Muscle of leg (tissue), 11 donors: Measurements from ENCODE around the gene ANP32A. TPM values are rescaled to one million over a fixed set of nuclear protein-coding genes. Genes with fewer than 3 reads are reported as not detected.

ENCODE experiments used
- DNase-seq: peaks from one replicate; pipeline ENCODE4 v3.0.0; 2013
- H3K27ac ChIP-seq: one replicate; pipeline ENCODE4 v1.5.1; 2013; ENCODE audit warnings: mild to moderate bottlenecking, low read length, control low read depth
- H3K27me3 ChIP-seq: one replicate; pipeline ENCODE4 v1.6.1; 2013; ENCODE audit warnings: low read length; ENCODE audit not compliant: control insufficient read depth, insufficient read depth
- H3K36me3 ChIP-seq: one replicate; pipeline ENCODE4 v1.6.1; 2013; ENCODE audit warnings: low read length; ENCODE audit not compliant: control insufficient read depth, insufficient read depth
- H3K4me1 ChIP-seq: one replicate; pipeline ENCODE4 v1.6.1; 2013; ENCODE audit warnings: low read length; ENCODE audit not compliant: control insufficient read depth, insufficient read depth
- H3K4me3 ChIP-seq: one replicate; pipeline ENCODE4 v1.5.1; 2013; ENCODE audit warnings: low read length, control low read depth
- H3K9me3 ChIP-seq: replicated peaks from 2 replicates; pipeline ENCODE4 v1.6.1; 2013; ENCODE audit warnings: low read depth, low read length; ENCODE audit not compliant: control insufficient read depth
- whole genome bisulfite sequencing: methylation state at CpG from one replicate; pipeline ENCODE4 v1.1.5; 2013; ENCODE audit warnings: missing lambda C conversion rate; ENCODE audit not compliant: insufficient coverage; 5-methylcytosine and 5-hydroxymethylcytosine counted together
- polyA plus RNA-seq, 8 donors: library from polyadenylated mRNA; unstranded; fragments of 120-200 nt; gene quantifications; one replicate each; pipeline versions ENCODE4 v1.2.1 to v1.2.3, GENCODE V29; 2013; ENCODE audit warnings: inconsistent platforms in 1 of 8, low replicate concordance in 1 of 8; ENCODE audit not compliant: insufficient read length in 8 of 8, insufficient read depth in 1 of 8
- total RNA-seq: library from RNA; stranded (reverse); fragments of 120-200 nt; gene quantifications from one replicate; pipeline ENCODE4 v1.2.4, GENCODE V29; 2013

The ANP32A gene
- total and polyA plus RNA-seq, 9 donors: 64.1 to 213 (median 177) TPM

DNA sequence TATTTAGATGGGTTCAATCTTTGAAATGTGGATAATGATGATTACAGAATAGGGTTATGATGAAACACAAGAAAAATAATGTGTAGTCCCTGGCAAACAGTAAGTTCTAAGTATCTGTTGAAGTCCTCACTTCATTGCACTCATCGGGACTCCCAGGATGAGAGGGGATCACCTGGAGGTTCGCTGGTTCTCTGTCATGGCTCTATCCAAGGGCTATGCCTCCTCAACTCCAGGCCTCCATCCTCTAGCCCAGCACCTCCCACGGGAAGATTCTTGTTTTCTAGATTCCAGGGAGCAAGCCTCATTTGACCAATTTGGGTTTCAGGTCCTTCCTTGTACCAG, 45.5 kb downstream of the ANP32A start:
- no peak overlapping the region for H3K4me3 ChIP-seq
- H3K9me3 ChIP-seq: no peaks in the 10 kb centered on the region
- H3K36me3 ChIP-seq: peaks cover 14% of the 10 kb centered on the region
- peak overlapping the region; percentile 37 for H3K27ac ChIP-seq
- peaks cover 21% of the 10 kb centered on the region for H3K4me1 ChIP-seq
- no peak for DNase-seq
- WGBS: 71% methylated on average over 2 of the region's 3 CpGs
- H3K27me3 ChIP-seq: no peaks in the 10 kb centered on the region

GRCh38 chr15:68774521-68775235, 46.0 kb downstream of the ANP32A start:
- Histone ChIP-seq H3K27ac (no peak overlapping the region), H3K4me1 (peaks cover 21% of the 10 kb centered on the region), H3K4me3 (no peak overlapping the region), H3K27me3 (no peaks in the 10 kb centered on the region), H3K9me3 (no peaks in the 10 kb centered on the region), H3K36me3 (peaks cover 11% of the 10 kb centered on the region)
- peak; percentile 59 for DNase-seq
- WGBS: no CpG with 5 or more reads among the region's 3 CpGs

GRCh38 chr15:68774120-68774519, 46.6 kb downstream of the ANP32A start:
- DNase-seq: no peak
- WGBS: 89% methylated on average over 3 of the region's 4 CpGs
- Histone ChIP-seq H3K36me3 (peaks cover 6% of the 10 kb centered on the region), H3K27me3 (no peaks in the 10 kb centered on the region), H3K9me3 (no peaks in the 10 kb centered on the region), H3K27ac (no peak overlapping the region), H3K4me3 (no peak overlapping the region), H3K4me1 (peaks cover 21% of the 10 kb centered on the region)

DNA sequence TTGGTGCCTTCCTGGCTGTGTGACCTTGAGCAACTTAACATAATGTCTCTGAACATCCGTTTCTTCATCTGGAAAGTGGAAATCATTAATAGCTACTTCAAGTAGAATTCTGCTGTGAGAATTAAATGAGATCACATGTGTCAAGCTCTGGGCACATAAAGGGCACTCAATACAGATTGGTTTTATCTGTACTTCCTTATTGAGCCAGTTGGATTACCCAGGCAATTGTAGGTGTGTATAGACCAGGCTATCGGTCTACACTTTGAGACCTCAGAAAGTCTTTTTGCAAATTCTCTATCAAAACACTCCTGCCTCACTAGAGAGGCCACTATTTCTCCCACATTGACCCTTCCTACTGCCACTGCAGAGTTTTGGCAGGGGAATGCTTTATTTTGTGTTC, 47.7 kb downstream of the ANP32A start:
- Histone ChIP-seq H3K9me3 (no peaks in the 10 kb centered on the region), H3K4me3 (no peak overlapping the region), H3K27me3 (no peaks in the 10 kb centered on the region), H3K27ac (no peak overlapping the region), H3K36me3 (peaks cover 6% of the 10 kb centered on the region), H3K4me1 (peaks cover 21% of the 10 kb centered on the region)
- DNase-seq: no peak
- WGBS: no CpG with 5 or more reads among the region's 2 CpGs

- no peaks in the 10 kb centered on the region for H3K27me3 ChIP-seq
- no peak overlapping the region for H3K4me3 ChIP-seq
- H3K9me3 ChIP-seq: no peaks in the 10 kb centered on the region
- H3K36me3 ChIP-seq: no peaks in the 10 kb centered on the region
- no peak overlapping the region for H3K27ac ChIP-seq
- no peak for DNase-seq
- H3K4me1 ChIP-seq: peaks cover 6% of the 10 kb centered on the region
Observed at GRCh38 chr15:68770216-68770615, 50.5 kb downstream of the ANP32A start.

- no peak for DNase-seq
- Histone ChIP-seq H3K9me3 (no peaks in the 10 kb centered on the region), H3K4me3 (no peak overlapping the region), H3K27ac (no peak overlapping the region), H3K36me3 (no peaks in the 10 kb centered on the region), H3K4me1 (peaks cover 3% of the 10 kb centered on the region), H3K27me3 (no peaks in the 10 kb centered on the region)
- no CpG with 5 or more reads among the region's 2 CpGs for WGBS
Observed at GRCh38 chr15:68769702-68770101, 51.0 kb downstream of the ANP32A start.

GRCh38 chr15:68768321-68768720, 52.4 kb downstream of the ANP32A start:
- no peaks in the 10 kb centered on the region for H3K36me3 ChIP-seq
- no peaks in the 10 kb centered on the region for H3K9me3 ChIP-seq
- peaks cover 2% of the 10 kb centered on the region for H3K4me1 ChIP-seq
- no peaks in the 10 kb centered on the region for H3K27me3 ChIP-seq
- H3K4me3 ChIP-seq: no peak overlapping the region
- DNase-seq: no peak
- no CpG with 5 or more reads among the region's 2 CpGs for WGBS
- H3K27ac ChIP-seq: no peak overlapping the region

GRCh38 chr15:68767833-68768232, 52.9 kb downstream of the ANP32A start:
- peaks cover 2% of the 10 kb centered on the region for H3K4me1 ChIP-seq
- no peak for DNase-seq
- no peaks in the 10 kb centered on the region for H3K9me3 ChIP-seq
- H3K27me3 ChIP-seq: no peaks in the 10 kb centered on the region
- no peak overlapping the region for H3K27ac ChIP-seq
- WGBS: 44% methylated on average over 2 of the region's 4 CpGs
- H3K4me3 ChIP-seq: no peak overlapping the region
- no peaks in the 10 kb centered on the region for H3K36me3 ChIP-seq

DNA sequence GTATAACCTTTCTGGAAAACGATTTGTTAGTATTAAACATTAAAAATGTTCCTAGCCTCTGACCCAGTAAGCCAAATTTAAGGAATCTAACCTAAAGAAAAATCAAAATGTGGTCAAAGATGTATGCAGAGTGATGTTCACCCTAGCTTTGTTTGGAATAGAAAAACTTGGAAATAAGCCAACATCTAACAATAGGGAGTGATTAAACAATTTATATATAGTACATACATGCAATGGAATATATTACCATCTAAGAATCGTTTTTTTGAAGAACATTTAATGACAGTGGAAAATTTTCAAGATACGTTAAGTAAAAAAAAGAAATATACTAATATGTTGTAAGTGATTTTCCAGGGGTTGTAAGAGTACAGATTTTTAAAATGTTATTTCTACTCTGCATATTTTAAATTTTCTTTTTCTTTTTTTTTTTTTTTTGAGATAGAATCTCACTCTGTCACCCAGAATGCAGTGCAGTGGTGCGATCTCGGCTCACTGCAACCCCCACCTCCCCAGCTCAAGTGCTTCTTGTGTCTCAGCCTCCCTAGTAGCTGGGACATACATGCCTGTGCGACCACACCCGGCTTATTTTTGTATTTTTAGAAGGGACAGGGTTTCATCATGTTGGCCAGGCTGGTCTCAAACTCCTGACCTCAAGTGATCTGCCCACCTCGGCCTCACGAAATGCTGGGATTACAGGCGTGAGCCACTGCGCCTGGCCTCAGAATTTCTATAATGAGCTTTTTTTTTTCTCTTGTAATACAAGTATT, 54.9 kb downstream of the ANP32A start:
- no peaks in the 10 kb centered on the region for H3K27me3 ChIP-seq
- H3K4me3 ChIP-seq: no peak overlapping the region
- H3K36me3 ChIP-seq: no peaks in the 10 kb centered on the region
- peaks cover 2% of the 10 kb centered on the region for H3K4me1 ChIP-seq
- 57% methylated on average over 1 of the region's 11 CpGs for WGBS
- H3K27ac ChIP-seq: peak overlapping the region; percentile 22
- DNase-seq: peak; percentile 65
- no peaks in the 10 kb centered on the region for H3K9me3 ChIP-seq

DNA sequence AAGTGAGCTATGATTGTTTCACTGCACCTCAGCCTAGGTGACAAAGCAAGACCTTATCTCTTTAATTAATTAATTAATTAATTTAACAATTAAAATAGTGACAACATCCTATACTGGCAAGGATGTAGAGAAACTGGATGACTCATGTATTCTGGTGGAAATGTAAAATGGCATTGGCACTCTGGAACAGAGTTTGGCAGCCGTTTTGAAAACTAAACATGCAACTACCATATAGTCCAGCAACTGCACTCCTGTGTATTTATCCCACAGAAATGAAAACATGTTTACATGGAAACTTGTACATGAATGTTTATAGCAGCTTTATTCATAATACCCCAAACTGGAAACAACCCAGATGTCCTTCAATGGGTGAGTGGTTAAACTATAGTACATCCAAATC, 56.6 kb downstream of the ANP32A start:
- no peak for DNase-seq
- Histone ChIP-seq H3K4me1 (peaks cover 2% of the 10 kb centered on the region), H3K4me3 (no peak overlapping the region), H3K27ac (no peak overlapping the region), H3K36me3 (no peaks in the 10 kb centered on the region), H3K27me3 (no peaks in the 10 kb centered on the region), H3K9me3 (no peaks in the 10 kb centered on the region)
- no CpG with 5 or more reads among the region's 1 CpG for WGBS
